Adrenal gland (tissue), 5 donors: ENCODE results near the gene PANK2.

Source experiments
- CTCF ChIP-seq, 6 experiments: fragments of 450-650 bp in 4 of 6; fragments of 200-600 bp in 2 of 6; sonication (generic) in 1 of 6; IDR thresholded peaks; 1 replicate in 5 of 6; 2 replicates in 1 of 6; pipeline versions ENCODE4 v1.5.1 to v1.8.0; 2016 to 2021; ENCODE audit warnings: antibody characterized with exemption in 6 of 6, mild to moderate bottlenecking in 2 of 6, moderate library complexity in 1 of 6
- POLR2A ChIP-seq, 2 donors: fragments of 450-650 bp; IDR thresholded peaks; one replicate each; pipeline ENCODE4 v1.6.1; 2017; ENCODE audit warnings: antibody characterized with exemption in 2 of 2, mild to moderate bottlenecking in 2 of 2, moderate library complexity in 1 of 2
- donor health status: DM: no; HTN: no; CAD: no.

DNA sequence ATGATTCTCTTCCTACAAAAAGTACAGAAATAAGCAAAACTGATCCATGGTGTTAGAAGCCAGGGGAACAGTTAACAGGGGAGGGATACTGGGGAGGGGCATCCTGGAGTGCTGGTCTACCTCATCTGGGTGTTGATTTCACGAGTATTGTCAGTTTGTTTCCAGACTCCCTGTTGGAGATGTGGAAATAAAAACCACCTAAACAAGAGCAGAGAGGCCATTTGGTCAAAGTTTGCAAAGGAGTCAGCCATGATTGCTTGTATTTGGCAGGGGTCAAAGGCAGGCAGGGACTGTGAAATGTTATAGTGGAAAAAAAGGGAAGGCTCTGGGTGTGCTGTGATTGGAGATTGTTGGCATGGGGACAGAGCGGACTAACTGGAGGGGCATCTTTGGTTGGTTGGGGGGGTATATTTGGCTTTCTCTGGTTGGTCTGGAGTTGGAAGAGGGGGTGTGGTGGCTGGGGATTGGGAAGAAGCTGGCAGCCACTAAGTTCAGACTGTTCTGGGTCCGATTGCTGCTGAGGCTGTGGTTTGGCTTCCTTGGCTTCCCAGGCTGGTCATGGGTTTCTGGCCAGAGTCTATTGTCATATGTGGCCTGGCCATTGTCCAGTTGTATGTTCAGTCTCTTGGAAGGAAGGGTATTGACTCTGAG, 14.9 kb upstream of the PANK2 start:
- TF ChIP-seq POLR2A (IDR thresholded peaks at IDR 0.05), result no peak
- no peak for TF ChIP-seq CTCF (IDR thresholded peaks at IDR 0.05)
